PC-9 (cell line): ENCODE data around the gene LGALS9. TPM values are rescaled to one million over a fixed set of nuclear protein-coding genes. Genes with fewer than 3 reads are reported as not detected.

Experiments
- BruUV-seq: library from RNA; stranded (reverse); fragments of 400-500 nt; replicated peaks from 2 replicates; lab custom pipeline; 2021; lab: Mats Ljungman, UMichigan
- CTCF ChIA-PET: fragments of 300-600 bp; sonication (Branson Sonifier 250); formaldehyde crosslinking; loops from one replicate; lab custom pipeline; 2022; ENCODE audit warnings: antibody characterized with exemption; lab: Charles Lee
- POLR2A ChIA-PET: fragments of 300-600 bp; sonication (Branson Sonifier 250); formaldehyde crosslinking; loops from one replicate; lab custom pipeline; 2022; ENCODE audit warnings: antibody characterized with exemption; ENCODE audit not compliant: unreplicated experiment; lab: Charles Lee
- DNase-seq, 2 experiments: peaks; one replicate each; pipeline versions ENCODE4 v3.0.0 to v3.0.0-alpha.2; 2015 to 2022; ENCODE audit warnings: mixed read lengths in 1 of 2
- H2AFZ ChIP-seq: fragments of 200-600 bp; sonication (generic); 2 replicates; pipeline ENCODE4 v1.8.1; 2017; ENCODE audit warnings: antibody characterized with exemption
- H3F3A ChIP-seq: fragments of 200-600 bp; sonication (generic); 2 replicates; pipeline ENCODE4 v1.8.1; 2017; ENCODE audit warnings: antibody characterized with exemption, mild to moderate bottlenecking, low read depth; ENCODE audit not compliant: insufficient read depth
- H3K27ac ChIP-seq: fragments of 200-600 bp; sonication (generic); 2 replicates; pipeline ENCODE4 v1.6.1; 2016; ENCODE audit warnings: mixed run types
- H3K27me3 ChIP-seq: fragments of 200-600 bp; sonication (generic); 2 replicates; pipeline ENCODE4 v1.6.1; 2016; ENCODE audit warnings: low read depth, mixed run types; ENCODE audit not compliant: insufficient read depth
- H3K36me3 ChIP-seq: fragments of 200-600 bp; sonication (generic); 2 replicates; pipeline ENCODE4 v1.6.1; 2016; ENCODE audit warnings: low read depth, mixed run types
- H3K4me1 ChIP-seq: fragments of 200-600 bp; sonication (generic); replicated peaks from 2 replicates; pipeline ENCODE4 v1.6.1; 2016; ENCODE audit warnings: mixed run types; ENCODE audit not compliant: insufficient read depth
- H3K4me2 ChIP-seq: fragments of 200-600 bp; sonication (generic); 2 replicates; pipeline ENCODE4 v1.6.1; 2017; ENCODE audit warnings: mixed run types
- H3K4me3 ChIP-seq: fragments of 200-600 bp; sonication (generic); 2 replicates; pipeline ENCODE4 v1.6.1; 2016; ENCODE audit warnings: mixed run types
- H3K79me2 ChIP-seq: fragments of 200-600 bp; sonication (generic); 2 replicates; pipeline ENCODE4 v1.6.1; 2017; ENCODE audit warnings: low read depth, mixed run types
- H3K9me2 ChIP-seq: fragments of 200-600 bp; sonication (generic); 2 replicates; pipeline ENCODE4 v1.8.1; 2017; ENCODE audit warnings: mild to moderate bottlenecking; ENCODE audit not compliant: insufficient read depth
- H3K9me3 ChIP-seq: fragments of 200-600 bp; sonication (generic); 2 replicates; pipeline ENCODE4 v1.8.1; 2016; ENCODE audit warnings: low read depth; ENCODE audit not compliant: insufficient read depth
- H4K20me1 ChIP-seq: fragments of 200-600 bp; sonication (generic); 2 replicates; pipeline ENCODE4 v1.8.1; 2017; ENCODE audit not compliant: insufficient read depth
- CTCF ChIP-seq: fragments of 200-600 bp; sonication (generic); conservative IDR thresholded peaks from 2 replicates; pipeline ENCODE4 v1.6.1; 2017; ENCODE audit warnings: mixed run types, antibody characterized with exemption, mild to moderate bottlenecking, moderate library complexity
- EZH2 ChIP-seq: fragments of 200-600 bp; sonication (generic); IDR thresholded peaks from 2 replicates; pipeline ENCODE4 v1.8.0; 2017; ENCODE audit warnings: antibody characterized with exemption, low read depth
- intact Hi-C: fragments of 100-400 bp; cut with micrococcal nuclease; formaldehyde crosslinking; loops from one replicate; pipeline ENCODE4 v1.10.0; 2022; ENCODE audit not compliant: unreplicated experiment
- total RNA-seq: library from RNA; stranded (reverse); gene quantifications from 2 replicates; pipeline ENCODE4 v1.2.3, GENCODE V29; 2021

Gene LGALS9
- total RNA-seq, 1 experiment from 2014 or later = 14.5 TPM

- H3K4me1 ChIP-seq = no peaks in the 10 kb centered on the region
- ChIA-PET CTCF (interaction anchor here (0.5 to 0.6 kb wide), 2 partner anchors 243 to 356 kb away, joined by 3 read pairs; no protein-coding TSS in a partner anchor), POLR2A (no interaction called here)
- H3K4me3 ChIP-seq = no peak overlapping the region
- BruUV-seq = no TSS peak
- H4K20me1 ChIP-seq = no peaks in the 10 kb centered on the region
- no peaks in the 10 kb centered on the region for H3K79me2 ChIP-seq
- H3K9me2 ChIP-seq = no peaks in the 10 kb centered on the region
- no peaks in the 10 kb centered on the region for H3K27me3 ChIP-seq
- no peaks in the 10 kb centered on the region for H3K9me3 ChIP-seq
- H3K36me3 ChIP-seq = no peaks in the 10 kb centered on the region
- no peak overlapping the region for H3K4me2 ChIP-seq
- H3F3A ChIP-seq = no peaks in the 10 kb centered on the region
- intact Hi-C loops = no loop called here
- TF ChIP-seq CTCF (no peak), EZH2 (no peak)
- no peak overlapping the region for H3K27ac ChIP-seq
- no peak overlapping the region for H2AFZ ChIP-seq
- no peak for DNase-seq
Observed at GRCh38 chr17:27596566-27597187, 34.3 kb upstream of the LGALS9 start.

DNA sequence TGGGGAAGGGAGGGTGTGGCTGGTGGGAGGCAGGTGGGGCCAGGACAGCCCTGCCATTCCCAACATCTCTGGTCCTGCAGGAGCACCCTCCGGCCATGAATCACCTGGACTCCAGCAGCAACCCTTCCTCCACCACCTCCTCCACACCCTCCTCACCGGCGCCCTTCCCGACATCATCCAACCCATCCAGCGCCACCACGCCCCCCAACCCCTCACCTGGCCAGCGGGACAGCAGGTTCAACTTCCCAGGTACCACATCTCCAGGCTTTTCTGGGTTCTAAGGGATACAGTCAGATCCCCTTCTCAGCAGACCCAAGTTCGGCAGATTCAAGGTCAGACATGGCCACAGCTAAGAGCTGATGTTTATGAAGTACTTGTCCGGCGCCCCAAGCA is 33.8 kb upstream of the LGALS9 start:
- no peaks in the 10 kb centered on the region for H3F3A ChIP-seq
- H3K36me3 ChIP-seq = no peaks in the 10 kb centered on the region
- H3K27me3 ChIP-seq = no peaks in the 10 kb centered on the region
- no peak overlapping the region for H3K4me2 ChIP-seq
- no peak for DNase-seq
- H3K9me2 ChIP-seq = no peaks in the 10 kb centered on the region
- no TSS peak for BruUV-seq
- POLR2A ChIA-PET = no interaction called here
- no peak overlapping the region for H3K4me3 ChIP-seq
- H3K79me2 ChIP-seq = no peaks in the 10 kb centered on the region
- no peaks in the 10 kb centered on the region for H3K9me3 ChIP-seq
- TF ChIP-seq CTCF (no peak), EZH2 (no peak)
- CTCF ChIA-PET = no interaction called here
- no peaks in the 10 kb centered on the region for H3K4me1 ChIP-seq
- H3K27ac ChIP-seq = no peak overlapping the region
- intact Hi-C loops = no loop called here
- H4K20me1 ChIP-seq = no peaks in the 10 kb centered on the region
- no peak overlapping the region for H2AFZ ChIP-seq

- TF ChIP-seq CTCF = no peak
- TF ChIP-seq EZH2 = no peak
- Histone ChIP-seq H3K4me2 (no peak overlapping the region), H2AFZ (no peak overlapping the region), H3K4me3 (no peak overlapping the region), H3F3A (no peaks in the 10 kb centered on the region), H3K36me3 (no peaks in the 10 kb centered on the region), H3K79me2 (no peaks in the 10 kb centered on the region), H3K4me1 (no peaks in the 10 kb centered on the region), H3K9me3 (no peaks in the 10 kb centered on the region), H3K27ac (no peak overlapping the region), H4K20me1 (no peaks in the 10 kb centered on the region), H3K9me2 (no peaks in the 10 kb centered on the region), H3K27me3 (no peaks in the 10 kb centered on the region)
- no TSS peak for BruUV-seq
- CTCF ChIA-PET = no interaction called here
- intact Hi-C loops = no loop called here
- no peak for DNase-seq
- POLR2A ChIA-PET = no interaction called here
Observed at GRCh38 chr17:27597783-27598320, 33.1 kb upstream of the LGALS9 start.
